ENCODE results near the gene VEPH1.

GRCh38 chr3:157442729-157443128 is 60.5 kb downstream of the VEPH1 start:
- TF ChIP-seq POLR2AphosphoS5 (IDR thresholded peaks at IDR 0.05; ENCODE audit: low read depth, low read length) (no peak), SIN3A (IDR thresholded peaks at IDR 0.05; ENCODE audit: borderline replicate concordance, insufficient read depth, low read depth, low read length) (no peak)
- TF ChIP-seq, protein P1, sequence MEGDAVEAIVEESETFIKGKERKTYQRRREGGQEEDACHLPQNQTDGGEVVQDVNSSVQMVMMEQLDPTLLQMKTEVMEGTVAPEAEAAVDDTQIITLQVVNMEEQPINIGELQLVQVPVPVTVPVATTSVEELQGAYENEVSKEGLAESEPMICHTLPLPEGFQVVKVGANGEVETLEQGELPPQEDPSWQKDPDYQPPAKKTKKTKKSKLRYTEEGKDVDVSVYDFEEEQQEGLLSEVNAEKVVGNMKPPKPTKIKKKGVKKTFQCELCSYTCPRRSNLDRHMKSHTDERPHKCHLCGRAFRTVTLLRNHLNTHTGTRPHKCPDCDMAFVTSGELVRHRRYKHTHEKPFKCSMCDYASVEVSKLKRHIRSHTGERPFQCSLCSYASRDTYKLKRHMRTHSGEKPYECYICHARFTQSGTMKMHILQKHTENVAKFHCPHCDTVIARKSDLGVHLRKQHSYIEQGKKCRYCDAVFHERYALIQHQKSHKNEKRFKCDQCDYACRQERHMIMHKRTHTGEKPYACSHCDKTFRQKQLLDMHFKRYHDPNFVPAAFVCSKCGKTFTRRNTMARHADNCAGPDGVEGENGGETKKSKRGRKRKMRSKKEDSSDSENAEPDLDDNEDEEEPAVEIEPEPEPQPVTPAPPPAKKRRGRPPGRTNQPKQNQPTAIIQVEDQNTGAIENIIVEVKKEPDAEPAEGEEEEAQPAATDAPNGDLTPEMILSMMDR (IDR thresholded peaks at IDR 0.05) = no peak
- TF ChIP-seq, protein P2, sequence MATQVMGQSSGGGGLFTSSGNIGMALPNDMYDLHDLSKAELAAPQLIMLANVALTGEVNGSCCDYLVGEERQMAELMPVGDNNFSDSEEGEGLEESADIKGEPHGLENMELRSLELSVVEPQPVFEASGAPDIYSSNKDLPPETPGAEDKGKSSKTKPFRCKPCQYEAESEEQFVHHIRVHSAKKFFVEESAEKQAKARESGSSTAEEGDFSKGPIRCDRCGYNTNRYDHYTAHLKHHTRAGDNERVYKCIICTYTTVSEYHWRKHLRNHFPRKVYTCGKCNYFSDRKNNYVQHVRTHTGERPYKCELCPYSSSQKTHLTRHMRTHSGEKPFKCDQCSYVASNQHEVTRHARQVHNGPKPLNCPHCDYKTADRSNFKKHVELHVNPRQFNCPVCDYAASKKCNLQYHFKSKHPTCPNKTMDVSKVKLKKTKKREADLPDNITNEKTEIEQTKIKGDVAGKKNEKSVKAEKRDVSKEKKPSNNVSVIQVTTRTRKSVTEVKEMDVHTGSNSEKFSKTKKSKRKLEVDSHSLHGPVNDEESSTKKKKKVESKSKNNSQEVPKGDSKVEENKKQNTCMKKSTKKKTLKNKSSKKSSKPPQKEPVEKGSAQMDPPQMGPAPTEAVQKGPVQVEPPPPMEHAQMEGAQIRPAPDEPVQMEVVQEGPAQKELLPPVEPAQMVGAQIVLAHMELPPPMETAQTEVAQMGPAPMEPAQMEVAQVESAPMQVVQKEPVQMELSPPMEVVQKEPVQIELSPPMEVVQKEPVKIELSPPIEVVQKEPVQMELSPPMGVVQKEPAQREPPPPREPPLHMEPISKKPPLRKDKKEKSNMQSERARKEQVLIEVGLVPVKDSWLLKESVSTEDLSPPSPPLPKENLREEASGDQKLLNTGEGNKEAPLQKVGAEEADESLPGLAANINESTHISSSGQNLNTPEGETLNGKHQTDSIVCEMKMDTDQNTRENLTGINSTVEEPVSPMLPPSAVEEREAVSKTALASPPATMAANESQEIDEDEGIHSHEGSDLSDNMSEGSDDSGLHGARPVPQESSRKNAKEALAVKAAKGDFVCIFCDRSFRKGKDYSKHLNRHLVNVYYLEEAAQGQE (IDR thresholded peaks at IDR 0.05; ENCODE audit: insufficient read depth in 1 of 2, low read depth in 2 of 2, low read length in 1 of 2) = no peak
